H1 (cell line): ENCODE measurements around the gene RANBP17. TPM values are rescaled to one million over a fixed set of nuclear protein-coding genes. Genes with fewer than 3 reads are reported as not detected.

Experiments
- CTCF ChIA-PET: fragments of 300-600 bp; sonication (Branson Sonifier 250); formaldehyde crosslinking; loops from one replicate; lab custom pipeline; 2021; ENCODE audit not compliant: partially characterized antibody; lab: Charles Lee
- POLR2A ChIA-PET: fragments of 300-600 bp; sonication (Branson Sonifier 250); formaldehyde crosslinking; loops from one replicate; lab custom pipeline; 2021; ENCODE audit warnings: inconsistent platforms; ENCODE audit not compliant: partially characterized antibody; lab: Charles Lee
- DNase-seq, 2 experiments: peaks; one replicate each; pipeline versions ENCODE4 v3.0.0 to v3.0.0-alpha.2; 2010 to 2022; ENCODE audit warnings: low spot score in 2 of 2, low read depth in 1 of 2, mixed read lengths in 1 of 2
- FAIRE-seq: peaks from 2 replicates; lab custom pipeline; 2011; peaks lifted over from hg19 to GRCh38; lab: Jason Lieb, UNC
- H2AFZ ChIP-seq: 2 replicates; pipeline ENCODE4 v1.8.1; 2012; ENCODE audit warnings: low read length, inconsistent platforms
- H2AK5ac ChIP-seq: 2 replicates; pipeline ENCODE4 v1.6.1; 2013; ENCODE audit warnings: low read depth, low read length
- H2BK120ac ChIP-seq: replicated peaks from 2 replicates; pipeline ENCODE3; 2013; ENCODE audit warnings: low read depth, low read length, inconsistent platforms
- H2BK12ac ChIP-seq: 2 replicates; pipeline ENCODE4 v1.6.1; 2013; ENCODE audit warnings: low read depth, low read length
- H2BK15ac ChIP-seq: 2 replicates; pipeline ENCODE4 v1.6.1; 2013; ENCODE audit warnings: low read length
- H2BK20ac ChIP-seq: 2 replicates; pipeline ENCODE4 v1.6.1; 2013; ENCODE audit warnings: low read length
- H2BK5ac ChIP-seq: 2 replicates; pipeline ENCODE4 v1.6.1; 2013; ENCODE audit warnings: low read depth, low read length
- H3K14ac ChIP-seq: 2 replicates; pipeline ENCODE4 v1.6.1; 2013; ENCODE audit warnings: inconsistent platforms; ENCODE audit not compliant: insufficient read length
- H3K18ac ChIP-seq: 2 replicates; pipeline ENCODE4 v1.6.1; 2013; ENCODE audit warnings: low read length; ENCODE audit errors: extremely low read depth
- H3K23ac ChIP-seq: 2 replicates; pipeline ENCODE4 v1.6.1; 2013; ENCODE audit warnings: inconsistent platforms; ENCODE audit not compliant: insufficient read length
- H3K23me2 ChIP-seq: 2 replicates; pipeline ENCODE4 v1.6.1; 2013; ENCODE audit warnings: low read depth, low read length
- H3K27ac ChIP-seq: 2 replicates; pipeline ENCODE4 v1.6.1; 2011; ENCODE audit warnings: low read depth, low read length, inconsistent platforms
- H3K27me3 ChIP-seq, 4 experiments: replicated peaks in 1 of 4; 1 replicate in 1 of 4; 2 replicates in 3 of 4; pipeline versions ENCODE4 v1.6.1 to v1.8.1; 2011 to 2013; ENCODE audit warnings: low read length in 3 of 4, mild to moderate bottlenecking in 3 of 4, inconsistent platforms in 2 of 4, mixed read lengths in 2 of 4, moderate library complexity in 1 of 4; ENCODE audit not compliant: control insufficient read depth in 3 of 4, insufficient read depth in 3 of 4; ENCODE audit errors: extremely low read depth in 1 of 4
- H3K36me3 ChIP-seq, 4 experiments: 2 replicates each; pipeline versions ENCODE4 v1.6.1 to v1.8.1; 2011 to 2013; ENCODE audit warnings: mild to moderate bottlenecking in 4 of 4, low read length in 3 of 4, moderate library complexity in 2 of 4, control low read depth in 1 of 4, inconsistent platforms in 1 of 4; ENCODE audit not compliant: insufficient read depth in 4 of 4, control insufficient read depth in 2 of 4
- H3K4ac ChIP-seq: replicated peaks from 2 replicates; pipeline ENCODE3; 2013; ENCODE audit warnings: low read length, low read depth, mixed read lengths, inconsistent platforms; ENCODE audit not compliant: insufficient read length
- H3K4me1 ChIP-seq, 4 experiments: replicated peaks in 1 of 4; 1 replicate in 1 of 4; 2 replicates in 3 of 4; pipeline versions ENCODE4 v1.6.1 to v1.8.1; 2011 to 2013; ENCODE audit warnings: low read length in 3 of 4, inconsistent platforms in 2 of 4, mixed read lengths in 1 of 4; ENCODE audit not compliant: insufficient read depth in 4 of 4, control insufficient read depth in 3 of 4
- H3K4me2 ChIP-seq, 2 experiments: 2 replicates each; pipeline versions ENCODE4 v1.6.1 to v1.8.1; 2011 to 2013; ENCODE audit warnings: low read depth in 2 of 2, low read length in 2 of 2, control low read depth in 1 of 2, inconsistent platforms in 1 of 2, mild to moderate bottlenecking in 1 of 2; ENCODE audit not compliant: insufficient read depth in 1 of 2
- H3K4me3 ChIP-seq, 4 experiments: fragments of 200-600, 300-600 bp in 1 of 4; sonication (generic), shearing (Covaris generic), sonication (Bioruptor Twin) in 1 of 4; 2 replicates each; pipeline versions ENCODE4 v1.5.1 to v1.8.1; 2011 to 2016; ENCODE audit warnings: low read length in 4 of 4, low read depth in 3 of 4, control low read depth in 2 of 4, inconsistent platforms in 2 of 4, mild to moderate bottlenecking in 2 of 4, mixed read lengths in 1 of 4, moderate library complexity in 1 of 4; ENCODE audit not compliant: insufficient read depth in 2 of 4; ENCODE audit errors: extremely low read depth in 1 of 4
- H3K56ac ChIP-seq: replicated peaks from 2 replicates; pipeline ENCODE3; 2013; ENCODE audit warnings: low read depth, mild to moderate bottlenecking, mixed read lengths, low read length, inconsistent platforms; ENCODE audit not compliant: insufficient read length
- H3K79me1 ChIP-seq: 2 replicates; pipeline ENCODE4 v1.6.1; 2013; ENCODE audit warnings: low read depth, low read length, control low read depth
- H3K79me2 ChIP-seq, 2 experiments: 2 replicates each; pipeline versions ENCODE4 v1.6.1 to v1.8.1; 2012 to 2013; ENCODE audit warnings: low read length in 2 of 2, mild to moderate bottlenecking in 2 of 2, inconsistent platforms in 1 of 2; ENCODE audit not compliant: insufficient read depth in 2 of 2, control insufficient read depth in 1 of 2
- H3K9ac ChIP-seq, 4 experiments: replicated peaks in 1 of 4; 1 replicate in 1 of 4; 2 replicates in 3 of 4; pipeline versions ENCODE4 v1.6.1 to v1.8.1; 2011 to 2013; ENCODE audit warnings: low read depth in 3 of 4, low read length in 3 of 4, control low read depth in 2 of 4, mild to moderate bottlenecking in 2 of 4, moderate library complexity in 2 of 4, inconsistent platforms in 1 of 4; ENCODE audit errors: extremely low read depth in 1 of 4
- H3K9me3 ChIP-seq, 2 experiments: 2 replicates each; pipeline versions ENCODE4 v1.6.1 to v1.8.1; 2012 to 2013; ENCODE audit warnings: mild to moderate bottlenecking in 2 of 2, moderate library complexity in 2 of 2, control low read depth in 1 of 2, inconsistent platforms in 1 of 2, low read depth in 1 of 2, low read length in 1 of 2, mixed read lengths in 1 of 2; ENCODE audit not compliant: insufficient read depth in 2 of 2
- H4K20me1 ChIP-seq, 2 experiments: replicated peaks in 1 of 2; 2 replicates each; pipeline versions ENCODE3 to v1.8.1; 2011 to 2013; ENCODE audit warnings: inconsistent platforms in 2 of 2, low read length in 2 of 2, mild to moderate bottlenecking in 1 of 2; ENCODE audit not compliant: insufficient read depth in 2 of 2, control insufficient read depth in 1 of 2
- H4K5ac ChIP-seq: 2 replicates; pipeline ENCODE4 v1.6.1; 2013; ENCODE audit warnings: low read length, low read depth, mixed read lengths, inconsistent platforms; ENCODE audit not compliant: insufficient read length
- H4K8ac ChIP-seq: 2 replicates; pipeline ENCODE4 v1.8.0; 2013; ENCODE audit warnings: mild to moderate bottlenecking, moderate library complexity, low read length, inconsistent platforms; ENCODE audit not compliant: insufficient read depth; ENCODE audit errors: extremely low read depth
- H4K91ac ChIP-seq: replicated peaks from 2 replicates; pipeline ENCODE3; 2013; ENCODE audit warnings: low read length, mixed read lengths, inconsistent platforms; ENCODE audit not compliant: insufficient read length
- CREB1 ChIP-seq: IDR thresholded peaks from 2 replicates; pipeline ENCODE4 v1.6.1; 2012; ENCODE audit warnings: inconsistent platforms
- GABPA ChIP-seq: IDR thresholded peaks from 2 replicates; pipeline ENCODE4 v1.6.1; 2011; ENCODE audit warnings: mild to moderate bottlenecking, low read length, moderate library complexity, borderline replicate concordance; ENCODE audit not compliant: insufficient read depth
- GTF2F1 ChIP-seq: IDR thresholded peaks from 2 replicates; pipeline ENCODE4 v1.6.1; 2012; ENCODE audit warnings: low read depth, low read length, improper control_type of control experiment, borderline replicate concordance
- PHF8 ChIP-seq: fragments of 200-600 bp; sonication (generic); conservative IDR thresholded peaks from 2 replicates; pipeline ENCODE4 v1.7.1; 2012; ENCODE audit warnings: low read depth, mild to moderate bottlenecking, inconsistent platforms, low read length, moderate library complexity
- POU5F1 ChIP-seq: IDR thresholded peaks from 2 replicates; pipeline ENCODE4 v1.6.1; 2011; ENCODE audit warnings: low read depth, mild to moderate bottlenecking, low read length, moderate library complexity
- RNF2 ChIP-seq: fragments of 200-900, 300-1000 bp; sonication (generic); IDR thresholded peaks from 2 replicates; pipeline ENCODE4 v1.7.1; 2016; ENCODE audit warnings: borderline replicate concordance, low read depth, mild to moderate bottlenecking, antibody characterized with exemption, low read length; ENCODE audit not compliant: poor library complexity, severe bottlenecking; ENCODE audit errors: missing control alignments
- RXRA ChIP-seq: IDR thresholded peaks from 2 replicates; pipeline ENCODE4 v1.6.1; 2011; ENCODE audit warnings: low read depth, mild to moderate bottlenecking, low read length, moderate library complexity; ENCODE audit not compliant: insufficient read depth
- SUZ12 ChIP-seq: fragments of 200-600 bp; sonication (generic); IDR thresholded peaks from 2 replicates; pipeline ENCODE4 v1.6.1; 2012; ENCODE audit warnings: mild to moderate bottlenecking, inconsistent platforms, low read length, moderate library complexity, mixed read lengths
- TAF1 ChIP-seq: IDR thresholded peaks from 2 replicates; pipeline ENCODE4 v1.6.1; 2011; ENCODE audit warnings: mild to moderate bottlenecking, low read depth, low read length
- TAF7 ChIP-seq: optimal IDR thresholded peaks from 2 replicates; pipeline ENCODE3; 2011; ENCODE audit warnings: low read depth, mild to moderate bottlenecking, inconsistent platforms, low read length, moderate library complexity, borderline replicate concordance
- YY1 ChIP-seq: IDR thresholded peaks from 2 replicates; pipeline ENCODE4 v1.6.1; 2011; ENCODE audit warnings: low read depth, mild to moderate bottlenecking, low read length
- WGBS, 2 experiments: shearing (Covaris generic) in 1 of 2; methylation state at CpG; one replicate each; pipeline versions ENCODE4 v1.1.6 to v1.1.7; 2013 to 2015; ENCODE audit warnings: low lambda C conversion rate in 2 of 2, mixed read lengths in 2 of 2, inconsistent platforms in 1 of 2, low coverage in 1 of 2, missing lambda C conversion rate in 1 of 2; ENCODE audit not compliant: insufficient replicate concordance in 2 of 2, insufficient coverage in 1 of 2, insufficient read length in 1 of 2; ENCODE audit errors: extremely low coverage in 1 of 2, missing lambda C conversion rate in 1 of 2; 5-methylcytosine and 5-hydroxymethylcytosine counted together
- polyA plus RNA-seq, 7 experiments: library from polyadenylated mRNA; depleted of rRNA in 3 of 7; stranded (reverse) in 5 of 7; unstranded in 2 of 7; fragments of >200 nt in 5 of 7; fragments of 200-250 nt in 2 of 7; gene quantifications; 1 replicate in 5 of 7; 2 replicates in 1 of 7; 4 replicates in 1 of 7; pipeline versions ENCODE4 v1.2.1 to v1.2.3, GENCODE V29; 2011 to 2013; ENCODE audit warnings: missing spikeins in 2 of 7, mixed read lengths in 2 of 7
- total RNA-seq: library from RNA; stranded (reverse); fragmentation: NEBNext Ultra II Directional; extraction: Animal tissue kit (Norgen Biotek cat#: 25700); gene quantifications from 2 replicates; pipeline ENCODE4 v1.2.1, GENCODE V29; 2021
- TF ChIP-seq, protein P1 (sequence below), 3 experiments: IDR thresholded peaks; 1 replicate in 2 of 3; 2 replicates in 1 of 3; pipeline versions ENCODE4 v1.5.1 to v1.6.1; 2011; ENCODE audit warnings: low read length in 3 of 3, mild to moderate bottlenecking in 3 of 3, inconsistent platforms in 2 of 3, low read depth in 1 of 3, moderate library complexity in 1 of 3; ENCODE audit not compliant: insufficient read depth in 1 of 3; ENCODE audit errors: control extremely low read depth in 1 of 3

The RANBP17 gene
- total and polyA plus RNA-seq, 2 of the 8 experiments (the other 6 are each of a cell fraction or from before 2014, with no cell fraction given) = 8.6 to 21.3 TPM

DNA sequence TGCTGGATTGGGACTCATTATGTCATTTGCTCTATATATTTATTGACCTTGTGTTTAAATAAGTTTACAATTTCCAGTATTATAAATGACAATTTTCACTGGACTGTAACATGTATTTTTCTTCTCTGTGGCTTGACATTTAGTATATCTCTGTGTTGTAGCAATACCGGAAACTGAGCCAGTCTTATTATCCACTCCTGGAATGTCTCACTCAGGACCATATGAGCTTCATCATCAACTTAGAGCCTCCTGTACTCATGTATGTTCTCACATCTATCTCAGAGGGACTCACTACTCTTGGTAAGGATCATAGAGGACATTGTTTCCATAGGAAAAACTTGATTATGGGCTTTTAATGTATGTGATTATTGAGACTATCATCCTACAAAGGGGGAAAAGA is 380.7 kb downstream of the RANBP17 start:
- no peak overlapping the region for H3K14ac ChIP-seq
- H4K91ac ChIP-seq = no peak overlapping the region
- no peaks in the 10 kb centered on the region for H4K20me1 ChIP-seq
- H2BK12ac ChIP-seq = no peak overlapping the region
- H4K5ac ChIP-seq = no peak overlapping the region
- no peaks in the 10 kb centered on the region for H3K27me3 ChIP-seq
- H3K4ac ChIP-seq = no peak overlapping the region
- H3K79me2 ChIP-seq = no peaks in the 10 kb centered on the region
- no peak overlapping the region for H2BK5ac ChIP-seq
- H3K27ac ChIP-seq = no peak overlapping the region
- no peak overlapping the region for H3K18ac ChIP-seq
- H3K79me1 ChIP-seq = no peaks in the 10 kb centered on the region
- no peak overlapping the region for H3K23ac ChIP-seq
- no peaks in the 10 kb centered on the region for H3K36me3 ChIP-seq
- DNase-seq = no peak
- no peak overlapping the region for H3K4me3 ChIP-seq
- no peak overlapping the region for H3K56ac ChIP-seq
- H2BK20ac ChIP-seq = no peak overlapping the region
- FAIRE-seq = no peak
- no peak overlapping the region for H3K9ac ChIP-seq
- H4K8ac ChIP-seq = no peak overlapping the region
- no peaks in the 10 kb centered on the region; a peak in 1 of 4 replicates for H3K9me3 ChIP-seq
- H3K4me1 ChIP-seq = no peaks in the 10 kb centered on the region
- H2BK120ac ChIP-seq = no peak overlapping the region
- H2AFZ ChIP-seq = no peak overlapping the region
- POLR2A ChIA-PET = no interaction called here
- H3K4me2 ChIP-seq = no peak overlapping the region
- H3K23me2 ChIP-seq = no peaks in the 10 kb centered on the region
- no peak overlapping the region for H2AK5ac ChIP-seq
- H2BK15ac ChIP-seq = no peak overlapping the region
- WGBS, 2 experiments = 92% methylated on average over 1 of the region's 1 CpG; no CpG with 5 or more reads in 1 of the 2 experiments
- CTCF ChIA-PET = no interaction called here
- TF ChIP-seq YY1 (no peak), CREB1 (no peak), PHF8 (no peak), GTF2F1 (no peak), TAF1 (no peak), TAF7 (no peak), GABPA (no peak), POU5F1 (no peak), RXRA (no peak), RNF2 (no peak), SUZ12 (no peak)
- TF ChIP-seq, protein P1, sequence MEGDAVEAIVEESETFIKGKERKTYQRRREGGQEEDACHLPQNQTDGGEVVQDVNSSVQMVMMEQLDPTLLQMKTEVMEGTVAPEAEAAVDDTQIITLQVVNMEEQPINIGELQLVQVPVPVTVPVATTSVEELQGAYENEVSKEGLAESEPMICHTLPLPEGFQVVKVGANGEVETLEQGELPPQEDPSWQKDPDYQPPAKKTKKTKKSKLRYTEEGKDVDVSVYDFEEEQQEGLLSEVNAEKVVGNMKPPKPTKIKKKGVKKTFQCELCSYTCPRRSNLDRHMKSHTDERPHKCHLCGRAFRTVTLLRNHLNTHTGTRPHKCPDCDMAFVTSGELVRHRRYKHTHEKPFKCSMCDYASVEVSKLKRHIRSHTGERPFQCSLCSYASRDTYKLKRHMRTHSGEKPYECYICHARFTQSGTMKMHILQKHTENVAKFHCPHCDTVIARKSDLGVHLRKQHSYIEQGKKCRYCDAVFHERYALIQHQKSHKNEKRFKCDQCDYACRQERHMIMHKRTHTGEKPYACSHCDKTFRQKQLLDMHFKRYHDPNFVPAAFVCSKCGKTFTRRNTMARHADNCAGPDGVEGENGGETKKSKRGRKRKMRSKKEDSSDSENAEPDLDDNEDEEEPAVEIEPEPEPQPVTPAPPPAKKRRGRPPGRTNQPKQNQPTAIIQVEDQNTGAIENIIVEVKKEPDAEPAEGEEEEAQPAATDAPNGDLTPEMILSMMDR (IDR thresholded peaks at IDR 0.05; ENCODE audit: control extremely low read depth in 1 of 3, insufficient read depth in 1 of 3, low read depth in 1 of 3, low read length in 3 of 3) = no peak
